K562 (cell line): ENCODE results near the gene WDR70. TPM values are rescaled to one million over a fixed set of nuclear protein-coding genes. Genes with fewer than 3 reads are reported as not detected.

Source experiments
- ARID3B ChIP-seq: fragments of 250-450 bp; sonication (Bioruptor Pico); IDR thresholded peaks from 2 replicates; pipeline ENCODE4 v1.4.0; 2020; ENCODE audit warnings: borderline replicate concordance
- ETV6 ChIP-seq, 3 experiments: fragments of 150-350 bp in 1 of 3; sonication (generic) in 1 of 3; formaldehyde crosslinking in 1 of 3; IDR thresholded peaks; 2 replicates each; pipeline versions ENCODE4 v1.6.1 to v1.8.0; 2014 to 2022; ENCODE audit warnings: borderline replicate concordance in 2 of 3, low read depth in 2 of 3, antibody characterized with exemption in 1 of 3, low read length in 1 of 3, mild to moderate bottlenecking in 1 of 3, missing genetic modification reagents in 1 of 3
- FOXJ3 ChIP-seq: sonication (generic); formaldehyde crosslinking; IDR thresholded peaks from 2 replicates; pipeline ENCODE4 v1.4.0; 2020; ENCODE audit warnings: mild to moderate bottlenecking, missing genetic modification reagents
- IRF9 ChIP-seq: fragments of 450-650 bp; IDR thresholded peaks from 2 replicates; pipeline ENCODE4 v1.6.1; 2016; ENCODE audit warnings: missing biosample characterization, missing genetic modification characterization
- MAFG ChIP-seq: fragments of 450-650 bp; conservative IDR thresholded peaks from 2 replicates; pipeline ENCODE4 v1.6.1; 2016; ENCODE audit warnings: missing genetic modification characterization, missing compliant biosample characterization
- MBD2 ChIP-seq: sonication (generic); IDR thresholded peaks from 2 replicates; pipeline ENCODE4 v1.6.1; 2016; ENCODE audit warnings: low read depth, borderline replicate concordance
- MYC ChIP-seq, 2 experiments: fragments of 250-450 bp in 1 of 2; sonication (Bioruptor Pico) in 1 of 2; IDR thresholded peaks; 2 replicates each; pipeline versions ENCODE4 v1.5.1 to v1.6.1; 2012 to 2021; ENCODE audit warnings: low read depth in 2 of 2, borderline replicate concordance in 1 of 2, improper control_type of control experiment in 1 of 2, low read length in 1 of 2, mild to moderate bottlenecking in 1 of 2, moderate library complexity in 1 of 2
- RFX7 ChIP-seq: fragments of 250-450 bp; sonication (Bioruptor Pico); IDR thresholded peaks from 2 replicates; pipeline ENCODE4 v1.5.1; 2021; ENCODE audit warnings: mild to moderate bottlenecking
- SMAD4 ChIP-seq: fragments of 250-450 bp; sonication (Bioruptor Pico); conservative IDR thresholded peaks from 2 replicates; pipeline ENCODE4 v1.8.0; 2021; ENCODE audit warnings: inconsistent platforms, mild to moderate bottlenecking, moderate library complexity
- THAP7 ChIP-seq: fragments of 250-450 bp; sonication (Bioruptor Pico); IDR thresholded peaks from 2 replicates; pipeline ENCODE4 v1.5.0; 2021
- U2AF2 ChIP-seq: fragments of 200-400 bp; formaldehyde crosslinking; optimal IDR thresholded peaks from 2 replicates; pipeline ENCODE3; 2017; ENCODE audit warnings: low read depth, mild to moderate bottlenecking, low read length
- XRCC3 ChIP-seq: fragments of 450-650 bp; IDR thresholded peaks from 2 replicates; pipeline ENCODE4 v1.6.1; 2017; ENCODE audit warnings: mild to moderate bottlenecking, moderate library complexity
- ZBTB26 ChIP-seq: fragments of 450-650 bp; formaldehyde crosslinking; IDR thresholded peaks from 2 replicates; pipeline ENCODE4 v1.4.0; 2022; ENCODE audit warnings: missing genetic modification characterization
- ZEB2 ChIP-seq: fragments of 450-650 bp; IDR thresholded peaks from 2 replicates; pipeline ENCODE4 v1.6.1; 2016
- ZNF699 ChIP-seq: fragments of 250-450 bp; sonication (Bioruptor Pico); IDR thresholded peaks from 2 replicates; pipeline ENCODE4 v1.8.0; 2021; ENCODE audit warnings: mild to moderate bottlenecking, moderate library complexity; ENCODE audit not compliant: insufficient replicate concordance
- ZNF707 ChIP-seq: fragments of 250-450 bp; sonication (Bioruptor Pico); conservative IDR thresholded peaks from 2 replicates; pipeline ENCODE4 v1.8.0; 2022; ENCODE audit warnings: inconsistent platforms, mild to moderate bottlenecking, moderate library complexity
- polyA plus RNA-seq, 8 experiments: library from polyadenylated mRNA; depleted of rRNA in 4 of 8; stranded (reverse) in 5 of 8; unstranded in 3 of 8; fragments of >200 nt; fragmentation: Nextera tagmentation in 2 of 8; fragmentation: Illumina TruSeq in 1 of 8; extraction: Ambion mirVana in 2 of 8; extraction: Trizol in 1 of 8; gene quantifications; 2 replicates each; pipeline versions ENCODE4 v1.2.1 to v1.2.3, GENCODE V29; 2011 to 2014; ENCODE audit warnings: inconsistent platforms in 1 of 8, missing spikeins in 1 of 8
- total RNA-seq, 7 experiments: library from RNA; depleted of rRNA in 6 of 7; stranded (reverse); fragments of >200 nt in 6 of 7; fragmentation: Illumina TruSeq in 2 of 7; extraction: Trizol in 2 of 7; gene quantifications; 2 replicates each; pipeline versions ENCODE4 v1.2.1 to v1.2.3, GENCODE V29; 2011 to 2021; ENCODE audit warnings: low replicate concordance in 1 of 7
- TF ChIP-seq, protein P1 (sequence below): fragments of 250-450 bp; sonication (Bioruptor Pico); IDR thresholded peaks from 2 replicates; pipeline ENCODE4 v1.5.0; 2021
- TF ChIP-seq, protein P2 (sequence below): fragments of 450-650 bp; formaldehyde crosslinking; conservative IDR thresholded peaks from 2 replicates; pipeline ENCODE4 v1.4.0; 2022; ENCODE audit warnings: mild to moderate bottlenecking, missing genetic modification characterization

The WDR70 gene
- total and polyA plus RNA-seq, 9 of the 15 experiments (the other 6 are each of a cell fraction or from before 2014, with no cell fraction given), result 16.8 to 46.6 (median 38.8) TPM

DNA sequence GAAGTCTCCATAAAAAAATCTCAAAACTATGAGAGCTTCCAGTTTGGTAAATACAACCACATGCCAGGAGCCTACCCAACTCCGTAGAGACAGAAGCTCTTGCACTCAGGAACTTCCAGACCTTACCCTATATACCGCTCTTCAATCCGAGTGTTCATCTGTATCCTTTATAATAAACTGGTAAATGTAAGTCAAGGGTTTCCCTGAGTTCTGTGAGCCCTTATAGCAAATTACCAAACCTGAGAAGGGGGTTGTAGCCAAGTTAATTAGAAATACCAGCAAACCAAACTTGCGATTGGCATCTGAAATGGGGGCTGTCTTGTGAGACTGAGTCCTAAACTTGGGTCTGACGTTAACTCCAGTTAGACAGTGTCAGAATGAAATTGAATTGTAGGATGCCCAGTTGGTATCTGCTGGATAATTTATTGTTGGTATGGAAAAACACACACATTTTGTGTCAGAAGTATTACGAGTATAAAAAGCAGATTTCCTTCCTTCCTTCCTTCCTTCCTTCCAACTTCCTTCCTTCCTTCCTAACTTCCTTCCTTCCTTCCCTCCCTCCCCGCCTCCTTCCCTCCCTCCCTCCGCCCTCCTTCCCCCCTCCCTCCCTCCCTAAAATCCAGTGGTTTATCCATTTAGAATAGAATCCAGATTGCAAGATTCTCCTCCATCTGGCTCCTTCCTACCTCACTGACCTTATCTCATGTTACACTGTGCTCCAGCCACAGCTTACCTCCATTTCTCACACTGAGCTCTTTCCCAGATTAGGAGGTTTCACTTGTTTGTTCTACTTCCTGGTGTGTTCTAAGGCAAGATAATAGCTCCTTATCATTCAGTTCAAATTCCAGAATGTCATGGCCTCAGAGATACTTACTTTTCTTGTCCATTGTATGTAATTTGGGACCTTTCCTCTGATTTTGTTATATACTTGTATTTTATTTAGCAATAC lies 196.7 kb downstream of the WDR70 start (continued):
- TF ChIP-seq MYC (IDR thresholded peaks at IDR 0.05; ENCODE audit: low read depth, low read length) (no peak), MYC (CRISPR knock-in tag; IDR thresholded peaks at IDR 0.05; ENCODE audit: borderline replicate concordance, low read depth) (no peak), ZNF707 (CRISPR knock-in tag) (no peak), SMAD4 (peak; percentile 76), U2AF2 (no peak), ZNF699 (CRISPR knock-in tag) (no peak), IRF9 (tag) (no peak), XRCC3 (no peak), ZEB2 (peak; percentile 92), ZBTB26 (CRISPR knock-in tag) (no peak), FOXJ3 (no peak), RFX7 (no peak), MAFG (tag) (0 out of 2 replicates have a peak, but pooled peaks have one; percentile 8), MBD2 (peak; percentile 48; the same call in 1 of the 2 replicates), THAP7 (CRISPR knock-in tag) (no peak), ARID3B (CRISPR knock-in tag) (no peak), ETV6 (IDR thresholded peaks at IDR 0.05; ENCODE audit: borderline replicate concordance in 1 of 2, low read depth in 2 of 2, low read length in 1 of 2) (peak in 1 of 2 experiments; percentile 91; a peak in 3 of 4 replicates), ETV6 (CRISPR knock-in tag; IDR thresholded peaks at IDR 0.05; ENCODE audit: borderline replicate concordance) (no peak)
- TF ChIP-seq, protein P1, sequence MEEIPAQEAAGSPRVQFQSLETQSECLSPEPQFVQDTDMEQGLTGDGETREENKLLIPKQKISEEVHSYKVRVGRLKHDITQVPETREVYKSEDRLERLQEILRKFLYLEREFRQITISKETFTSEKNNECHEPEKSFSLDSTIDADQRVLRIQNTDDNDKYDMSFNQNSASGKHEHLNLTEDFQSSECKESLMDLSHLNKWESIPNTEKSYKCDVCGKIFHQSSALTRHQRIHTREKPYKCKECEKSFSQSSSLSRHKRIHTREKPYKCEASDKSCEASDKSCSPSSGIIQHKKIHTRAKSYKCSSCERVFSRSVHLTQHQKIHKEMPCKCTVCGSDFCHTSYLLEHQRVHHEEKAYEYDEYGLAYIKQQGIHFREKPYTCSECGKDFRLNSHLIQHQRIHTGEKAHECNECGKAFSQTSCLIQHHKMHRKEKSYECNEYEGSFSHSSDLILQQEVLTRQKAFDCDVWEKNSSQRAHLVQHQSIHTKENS (CRISPR knock-in tag), result no peak
- TF ChIP-seq, protein P2, sequence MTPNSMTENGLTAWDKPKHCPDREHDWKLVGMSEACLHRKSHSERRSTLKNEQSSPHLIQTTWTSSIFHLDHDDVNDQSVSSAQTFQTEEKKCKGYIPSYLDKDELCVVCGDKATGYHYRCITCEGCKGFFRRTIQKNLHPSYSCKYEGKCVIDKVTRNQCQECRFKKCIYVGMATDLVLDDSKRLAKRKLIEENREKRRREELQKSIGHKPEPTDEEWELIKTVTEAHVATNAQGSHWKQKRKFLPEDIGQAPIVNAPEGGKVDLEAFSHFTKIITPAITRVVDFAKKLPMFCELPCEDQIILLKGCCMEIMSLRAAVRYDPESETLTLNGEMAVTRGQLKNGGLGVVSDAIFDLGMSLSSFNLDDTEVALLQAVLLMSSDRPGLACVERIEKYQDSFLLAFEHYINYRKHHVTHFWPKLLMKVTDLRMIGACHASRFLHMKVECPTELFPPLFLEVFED (CRISPR knock-in tag), result no peak
